ENCODE data around the gene ETV4.
"Not testable (repeated sequence)": the region's sequence is repeated elsewhere in the genome, so short reads cannot be mapped to it uniquely, and the experiment has no call there.

The ETV4 gene

DNA sequence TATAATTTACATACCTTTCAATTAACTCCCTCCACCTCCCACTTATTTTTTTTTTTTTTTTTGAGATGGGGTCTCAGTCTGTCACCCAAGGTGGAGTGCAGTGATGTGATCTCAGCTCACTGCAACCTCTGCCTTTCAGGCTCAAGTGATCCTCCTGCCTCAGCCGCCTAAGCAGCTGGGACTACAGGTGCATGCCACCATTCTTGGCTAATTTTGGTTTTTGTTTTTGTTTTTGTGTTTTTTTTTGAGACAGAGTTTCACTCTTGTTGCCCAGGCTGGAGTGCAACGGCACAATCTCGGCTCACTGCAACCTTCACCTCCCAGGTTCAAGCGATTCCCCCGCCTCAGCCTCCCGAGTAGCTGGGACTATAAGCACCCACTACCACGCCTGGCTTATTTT is 36.7 kb downstream of the ETV4 start:
- not testable (repeated sequence) for DNase-seq

DNA sequence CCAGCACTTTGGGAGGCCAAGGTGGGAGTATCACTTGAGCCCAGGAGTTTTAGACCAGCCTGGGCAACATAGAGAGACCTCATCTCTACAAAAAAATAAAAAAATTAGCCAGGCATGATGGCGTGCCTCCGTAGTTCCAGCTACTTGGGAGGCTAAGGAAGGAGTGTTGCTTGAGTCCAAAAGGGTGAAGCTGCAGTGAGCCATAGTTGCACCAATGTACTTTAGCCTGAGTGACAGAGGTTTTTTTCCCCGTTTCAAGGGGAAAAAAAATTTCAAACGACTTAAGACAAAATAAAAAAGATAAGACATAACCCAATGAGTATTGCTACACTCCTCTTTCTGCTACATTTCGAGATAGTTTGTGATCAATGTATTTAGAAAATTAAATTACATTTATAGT is 55.5 kb downstream of the ETV4 start:
- no peak for DNase-seq

DNA sequence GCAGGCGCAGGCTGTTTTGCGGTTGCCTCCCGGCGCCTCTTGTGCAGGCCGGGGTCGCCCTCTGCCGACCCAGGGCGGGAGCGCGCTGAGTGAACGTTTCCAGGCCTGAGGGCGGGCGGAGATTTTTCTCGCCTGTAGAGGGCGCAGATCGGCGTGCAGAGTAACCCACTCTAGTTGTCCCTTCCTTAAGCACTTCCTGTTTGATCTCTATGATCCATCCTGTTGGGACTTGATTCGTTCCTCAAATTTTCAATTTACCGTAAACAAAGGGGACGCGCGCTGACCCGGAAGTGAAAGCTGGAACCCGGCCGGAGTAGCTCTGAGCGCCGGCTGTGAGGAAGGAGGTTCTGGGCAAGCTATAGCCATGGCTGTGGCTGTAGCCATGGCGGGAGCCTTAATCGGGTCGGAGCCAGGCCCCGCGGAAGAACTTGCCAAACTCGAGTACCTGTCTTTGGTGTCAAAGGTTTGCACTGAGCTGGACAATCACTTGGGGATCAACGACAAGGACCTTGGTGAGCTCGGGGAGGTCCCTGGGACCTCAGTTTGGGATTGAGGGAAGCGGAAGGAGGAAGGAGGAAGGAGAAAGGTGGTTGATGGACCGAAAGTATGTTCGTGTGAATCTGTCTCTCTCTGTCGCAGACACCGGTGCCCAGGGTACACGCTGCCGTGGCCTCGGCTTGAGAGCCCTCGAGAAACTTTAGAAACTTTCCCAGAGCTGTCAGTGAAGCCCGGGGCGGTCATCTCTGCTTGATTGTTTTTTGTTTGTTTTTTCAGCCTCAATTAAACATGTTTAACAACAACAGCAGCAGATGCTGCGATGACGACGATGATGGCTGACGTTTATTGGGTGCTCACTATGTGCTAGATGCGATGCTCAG is 62.2 kb downstream of the ETV4 start, which contains the start of gene DHX8:
DHX8 (plus strand) TSS at position 302 of the 878 bp plus-strand sequence; CDS start at position 365, 63 bp downstream.
- peak; percentile 96 to 98 (median 98) for DNase-seq

DNA sequence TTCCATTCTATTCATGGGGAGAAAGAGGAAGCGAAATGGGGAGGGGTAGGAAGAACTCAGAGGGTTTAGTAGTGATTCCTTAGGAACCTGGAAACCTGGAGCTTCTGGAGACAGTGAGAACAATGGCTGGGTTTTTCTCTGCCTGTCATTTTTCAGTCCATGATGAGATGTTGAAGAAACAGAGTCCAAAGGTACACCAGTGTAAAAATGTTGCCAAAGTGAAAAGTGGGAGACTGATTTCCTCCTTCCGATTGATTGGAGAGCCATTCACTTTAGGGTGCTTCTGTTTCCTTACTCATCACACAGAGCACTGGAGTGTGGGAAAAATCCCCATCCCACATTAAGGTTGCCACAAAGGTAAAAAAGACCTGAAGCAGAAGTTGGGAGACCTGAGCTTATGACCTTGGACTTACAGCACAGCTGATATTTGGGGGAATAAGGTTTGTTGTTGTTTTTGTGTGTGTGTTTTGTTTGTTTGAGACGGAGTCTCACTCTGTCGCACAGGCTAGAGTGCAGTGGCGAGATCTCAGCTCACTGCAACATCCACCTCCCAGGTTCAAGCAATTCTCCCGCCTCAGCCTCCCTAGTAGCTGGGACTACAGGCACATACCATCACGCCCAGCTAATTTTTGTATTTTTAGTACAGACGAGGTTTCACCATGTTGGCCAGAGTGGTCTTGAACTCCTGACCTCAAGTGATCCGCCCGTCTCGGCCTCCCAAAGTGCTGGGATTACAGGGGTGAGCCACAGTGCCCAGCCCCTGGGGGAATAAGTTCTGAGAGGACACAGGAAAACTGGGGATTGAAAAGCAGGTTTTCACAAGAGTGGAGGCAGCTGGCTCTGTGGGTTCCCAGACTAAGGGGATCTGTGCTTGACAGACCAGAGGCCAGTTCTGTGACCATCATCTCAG is 63.8 kb downstream of the ETV4 start:
- no peak for DNase-seq

DNA sequence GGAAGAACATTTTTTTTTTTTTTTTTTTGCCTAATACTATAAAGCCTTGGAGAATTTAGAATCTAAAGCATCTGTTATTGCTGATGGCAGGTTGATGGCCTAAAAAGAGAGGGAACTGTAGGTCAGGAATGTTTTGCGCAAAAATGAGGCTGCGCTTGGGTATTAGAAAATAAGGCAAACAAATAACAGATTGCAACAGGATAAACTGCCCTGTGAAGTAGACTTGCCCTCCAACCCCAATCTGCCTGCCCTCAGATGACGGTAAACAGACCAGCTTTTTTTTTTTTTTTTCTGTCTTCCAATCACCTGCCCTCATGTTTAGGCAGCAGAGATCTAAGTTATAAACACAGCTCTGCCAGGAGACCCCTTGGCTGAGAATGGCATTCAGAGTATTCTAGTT is 66.2 kb downstream of the ETV4 start:
- DNase-seq = no peak
